HG02938 (cell line): ENCODE results near the gene NHLRC4.

Experiments used
- ATAC-seq: cut with Tn5 transposase; IDR thresholded peaks from one replicate; pipeline ENCODE4 v1.9.1; 2021; ENCODE audit warnings: mild to moderate bottlenecking, moderate library complexity; ENCODE audit not compliant: unreplicated experiment

The NHLRC4 gene

DNA sequence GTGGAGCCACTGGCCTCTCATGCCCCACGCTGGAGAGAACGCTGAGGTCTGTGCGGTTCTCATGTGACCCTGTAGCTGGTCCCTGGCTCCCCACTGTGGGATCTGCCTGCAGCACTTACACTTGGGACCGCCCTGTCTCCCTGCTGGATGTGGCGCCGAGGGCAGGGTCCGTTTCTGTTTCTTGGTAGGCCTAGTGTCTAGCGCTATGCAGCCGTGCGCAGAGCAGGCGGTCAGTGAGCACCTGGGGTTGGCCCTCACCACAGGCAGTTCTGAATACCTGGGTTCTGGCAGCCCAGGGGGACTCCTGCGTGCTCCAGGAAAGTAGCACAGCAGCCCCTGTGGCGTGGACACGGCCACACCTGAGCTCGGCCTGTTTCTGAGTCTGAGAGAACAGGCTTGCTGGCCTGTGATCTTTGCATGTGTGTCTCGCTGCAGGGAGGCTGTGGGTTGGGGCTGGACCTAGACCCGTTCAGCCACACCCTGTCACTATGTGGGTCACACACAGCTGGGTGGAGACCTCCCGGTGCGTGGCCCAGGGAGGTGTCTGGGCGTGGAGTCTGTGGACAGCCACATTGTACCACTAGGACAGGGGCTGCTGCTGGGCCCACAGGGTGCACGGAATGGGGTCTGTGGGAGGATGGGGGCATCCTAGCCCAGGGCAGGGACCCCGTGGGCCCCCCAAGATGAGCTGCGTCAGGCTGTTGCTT lies 36.5 kb upstream of the NHLRC4 start:
- ATAC-seq, result no peak

GRCh38 chr16:531494-532125 lies 35.2 kb upstream of the NHLRC4 start:
- no peak for ATAC-seq

GRCh38 chr16:533391-534123 lies 33.2 kb upstream of the NHLRC4 start:
- ATAC-seq, result no peak

DNA sequence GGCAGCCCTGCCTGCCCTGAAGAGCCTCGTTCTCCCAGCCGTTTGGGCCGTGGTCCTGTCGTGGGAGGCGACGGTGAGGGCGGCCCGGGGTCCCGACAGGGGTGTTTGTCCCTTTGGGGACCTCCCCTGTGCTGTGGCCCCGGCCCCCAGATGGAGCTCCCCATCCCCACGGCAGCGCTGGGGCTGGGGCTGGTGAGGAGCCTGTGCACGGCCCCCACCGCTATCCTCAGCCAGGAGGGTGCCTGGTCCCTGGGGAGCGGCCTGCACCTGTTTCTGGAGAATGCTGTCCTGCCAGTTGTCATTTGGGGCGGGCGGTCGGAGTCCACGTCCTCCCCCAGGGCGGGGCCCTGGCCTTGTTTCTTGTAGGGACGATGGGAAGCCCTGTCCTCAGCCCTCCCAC lies 32.7 kb upstream of the NHLRC4 start:
- ATAC-seq, result no peak

- ATAC-seq, result no peak
These were observed 31.9 kb upstream of the NHLRC4 start for GRCh38 chr16:534856-535445.

DNA sequence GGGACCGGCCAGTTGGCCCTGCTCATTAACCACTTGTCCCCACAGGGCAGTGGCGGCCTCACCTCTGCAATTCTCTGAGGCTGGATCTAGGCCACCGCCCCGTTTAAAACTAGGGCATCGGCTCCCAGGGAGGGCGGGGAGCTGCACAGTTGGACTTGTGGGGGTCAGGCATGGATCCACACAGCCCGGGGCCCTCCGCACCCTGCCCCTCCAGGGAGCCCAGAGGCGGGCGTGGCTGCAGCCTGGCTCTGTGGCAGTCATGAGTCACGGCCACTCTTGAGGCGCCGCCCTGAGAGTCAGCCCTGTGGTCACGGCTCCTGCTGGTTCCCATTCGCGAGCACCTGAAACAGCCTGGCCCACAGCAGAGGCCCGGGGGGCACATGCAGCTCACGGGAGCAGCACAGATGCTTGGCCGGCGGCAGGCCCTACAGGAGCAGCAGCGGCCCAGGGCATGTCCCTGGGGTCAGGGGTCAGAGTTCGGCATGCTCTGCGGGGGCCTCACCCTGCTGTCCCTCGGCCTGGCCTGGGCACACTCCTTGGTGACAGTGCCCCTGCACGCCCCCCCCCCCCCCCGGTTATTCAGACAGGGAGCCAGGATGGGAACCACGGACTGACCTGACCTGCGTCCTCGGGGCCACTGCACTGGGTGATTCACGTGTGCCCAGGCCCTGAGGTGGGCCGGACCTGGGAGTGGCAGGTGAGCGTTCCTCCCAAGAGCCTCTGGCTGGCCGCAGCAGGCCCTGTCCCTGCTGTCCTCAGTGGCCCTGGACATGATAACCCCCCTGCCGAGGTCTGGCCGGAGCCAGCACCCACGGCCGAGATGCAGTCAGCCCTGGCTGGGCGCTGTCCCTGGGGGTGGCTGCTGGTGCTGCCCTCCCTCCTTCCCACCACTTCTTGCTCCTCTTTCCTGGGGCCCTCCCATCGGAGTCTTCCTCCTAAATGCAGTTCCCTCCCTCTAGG lies 31.1 kb upstream of the NHLRC4 start:
- ATAC-seq, result no peak

DNA sequence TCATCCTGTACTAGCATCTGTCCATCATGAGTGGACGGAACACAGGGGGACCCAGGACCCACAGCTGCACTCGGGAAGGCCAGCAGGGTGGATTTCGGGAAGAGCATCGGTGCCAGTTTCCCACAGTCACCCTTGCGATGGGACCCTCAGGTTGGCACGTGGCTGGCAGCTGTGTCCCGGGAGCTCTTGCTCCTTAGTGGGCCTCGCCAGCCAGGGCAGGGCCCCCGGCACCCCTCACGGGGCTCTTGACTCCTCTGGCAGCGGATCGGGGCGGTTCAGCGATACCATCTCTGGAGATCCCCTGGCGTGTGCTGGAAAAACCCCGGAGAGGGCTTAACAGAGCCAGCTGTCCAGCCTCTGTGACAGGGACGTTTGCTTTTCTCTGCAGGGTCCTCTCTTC lies 30.1 kb upstream of the NHLRC4 start:
- no peak for ATAC-seq

GRCh38 chr16:537415-538335 lies 29.1 kb upstream of the NHLRC4 start:
- no peak for ATAC-seq

GRCh38 chr16:539901-540530 lies 26.8 kb upstream of the NHLRC4 start:
- no peak for ATAC-seq

DNA sequence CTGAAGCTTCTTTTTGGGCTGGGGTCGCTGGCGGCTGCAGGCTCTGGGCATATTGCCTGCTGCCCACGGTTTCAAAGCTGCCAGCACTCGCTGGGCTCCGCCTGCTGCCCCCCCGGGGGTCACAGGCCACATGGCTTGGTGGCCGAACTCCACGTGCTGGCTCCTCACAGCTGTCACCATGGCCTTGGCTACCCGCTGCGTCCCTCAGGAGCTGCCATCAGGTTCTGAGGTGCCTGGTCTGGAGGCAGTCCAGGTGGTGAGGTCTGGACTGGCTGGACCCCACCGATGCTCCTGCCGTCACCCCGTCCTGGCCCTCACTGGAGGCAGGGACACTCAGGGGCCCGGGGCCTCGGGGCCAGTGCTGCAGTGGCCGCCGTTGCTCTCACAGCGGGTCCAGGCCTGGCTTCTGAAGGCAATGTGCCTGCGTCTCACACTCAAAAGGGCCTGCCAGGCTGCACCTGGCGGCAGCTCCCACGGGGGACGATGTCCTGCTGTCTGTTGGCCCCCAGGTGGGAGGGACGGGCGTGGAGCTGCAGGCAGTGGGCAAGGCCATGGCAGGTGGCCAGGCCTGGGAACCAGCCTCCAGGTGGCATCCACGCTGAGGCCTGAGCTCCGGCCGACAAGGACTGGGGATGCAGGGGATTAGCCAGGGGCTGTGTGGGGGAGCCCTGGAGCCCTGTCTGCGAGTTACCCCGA lies 26.0 kb upstream of the NHLRC4 start:
- no peak for ATAC-seq

DNA sequence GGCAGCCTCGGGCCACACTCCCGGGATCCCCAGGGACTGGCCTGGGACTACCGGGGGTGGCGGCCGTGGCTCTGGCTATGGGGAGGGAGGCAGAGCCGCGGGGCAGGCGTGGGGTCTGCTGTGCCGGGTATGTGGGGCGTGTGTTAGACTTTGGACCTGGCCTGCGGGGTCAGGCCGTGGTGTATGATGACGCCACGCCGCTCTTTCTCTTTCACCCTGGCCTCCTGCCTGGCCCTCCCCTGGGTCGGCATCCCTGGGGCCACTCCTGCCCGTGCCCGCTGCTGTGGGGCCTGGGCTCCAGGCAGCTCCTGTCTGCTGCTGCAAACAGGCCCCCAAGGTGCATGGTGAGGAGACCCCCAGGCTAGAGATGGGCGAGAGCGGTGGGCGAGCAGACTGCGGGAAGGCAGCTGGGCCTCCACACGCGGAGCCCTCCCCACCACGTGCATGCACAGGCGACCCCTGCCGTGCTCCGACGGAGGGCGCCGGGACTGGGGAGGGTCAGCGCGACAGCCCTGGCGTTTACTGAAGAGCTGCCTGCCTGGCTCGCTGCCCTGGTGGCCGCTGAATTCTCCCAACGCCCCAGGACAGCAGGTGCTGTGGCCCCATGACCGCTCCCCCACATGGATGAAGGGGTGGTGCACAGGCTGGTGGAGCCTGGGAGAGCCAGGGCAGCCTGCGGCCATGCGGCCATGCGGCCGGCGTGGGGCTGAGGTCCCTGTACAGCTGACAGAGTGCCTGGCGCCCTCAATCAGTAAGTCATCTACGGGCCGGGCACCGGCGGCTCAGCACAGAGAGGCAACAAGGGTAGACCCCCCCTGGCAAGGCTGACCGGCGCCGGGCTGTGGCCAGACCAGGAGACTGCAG lies 23.3 kb upstream of the NHLRC4 start:
- ATAC-seq, result no peak

DNA sequence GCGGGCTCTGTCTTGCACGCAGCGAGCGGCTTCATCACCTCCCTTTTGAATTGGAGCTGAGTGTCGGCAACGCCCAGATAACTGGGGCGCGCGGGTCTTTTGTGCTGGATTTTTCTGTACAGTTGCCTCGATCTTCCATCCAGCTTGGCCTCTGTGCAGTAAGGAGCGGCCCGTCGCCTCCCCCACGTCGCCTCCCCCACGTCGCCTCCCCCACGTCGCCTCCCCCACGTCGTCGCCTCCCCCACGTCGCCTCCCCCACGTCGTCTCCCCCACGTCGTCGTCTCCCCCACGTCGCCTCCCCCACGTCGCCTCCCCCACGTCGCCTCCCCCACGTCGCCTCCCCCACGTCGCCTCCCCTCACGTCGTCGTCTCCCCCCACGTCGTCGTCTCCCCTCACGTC lies 22.3 kb upstream of the NHLRC4 start:
- ATAC-seq, result no peak

- ATAC-seq, result no peak
These were observed 19.7 kb upstream of the NHLRC4 start for GRCh38 chr16:546909-547770.

GRCh38 chr16:548586-548985 lies 18.2 kb upstream of the NHLRC4 start:
- ATAC-seq, result no peak

GRCh38 chr16:549544-550263 lies 17.1 kb upstream of the NHLRC4 start:
- no peak for ATAC-seq

DNA sequence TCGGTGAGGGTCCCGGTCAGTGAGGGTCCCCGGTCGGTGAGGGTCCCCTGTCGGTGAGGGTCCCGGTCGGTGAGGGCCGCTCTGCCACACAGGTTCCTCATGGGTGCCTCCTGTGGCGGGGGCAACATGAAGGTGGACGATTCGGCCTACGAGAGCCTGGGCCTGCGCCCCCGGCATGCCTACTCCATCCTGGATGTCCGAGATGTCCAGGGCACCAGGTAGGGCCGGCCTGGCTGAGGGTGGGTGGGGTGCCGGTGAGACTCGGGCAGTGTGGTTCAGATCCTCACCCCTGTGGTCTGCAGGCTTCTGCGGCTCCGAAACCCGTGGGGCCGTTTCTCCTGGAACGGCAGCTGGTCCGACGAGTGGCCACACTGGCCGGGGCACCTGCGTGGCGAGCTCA lies 15.6 kb upstream of the NHLRC4 start:
- no peak for ATAC-seq
